HepG2 (cell line): ENCODE data around the gene SURF1. TPM values are rescaled to one million over a fixed set of nuclear protein-coding genes. Genes with fewer than 3 reads are reported as not detected.

ENCODE experiments used
- ATAC-seq: fragments of 200-7000 bp; cut with Tn5 transposase; 3 replicates; pipeline ENCODE4 v1.9.1; 2020; ENCODE audit warnings: mild to moderate bottlenecking, moderate library complexity
- BruUV-seq: library from RNA; stranded (reverse); fragments of 400-500 nt; replicated peaks from 2 replicates; lab custom pipeline; 2021; lab: Mats Ljungman, UMichigan
- CTCF ChIA-PET: fragments of 300-600 bp; formaldehyde crosslinking; extraction: SDS; loops from one replicate; lab custom pipeline; 2021; ENCODE audit warnings: low total read pairs, inconsistent platforms, low intra/inter-chr PET ratio; lab: Yijun Ruan, JAX
- POLR2A ChIA-PET: fragments of 350-600 bp; sonication (Branson Sonifier 250); formaldehyde crosslinking; loops from one replicate; lab custom pipeline; 2020; ENCODE audit warnings: antibody characterized with exemption, inconsistent platforms; lab: Yijun Ruan, JAX
- DNase-seq: peaks from one replicate; pipeline ENCODE4 v3.0.0-alpha.2; 2015; ENCODE audit warnings: low spot score
- FAIRE-seq: peaks from 3 replicates; lab custom pipeline; 2011; peaks lifted over from hg19 to GRCh38; lab: Jason Lieb, UNC
- H2AFZ ChIP-seq: one replicate; pipeline ENCODE4 v1.6.1; 2011; ENCODE audit warnings: low read length, inconsistent platforms
- H3K27ac ChIP-seq: fragments of 300-600 bp; 3 replicates; pipeline ENCODE4 v1.8.0; 2011; ENCODE audit warnings: mixed run types, mild to moderate bottlenecking, mixed read lengths, low read length, inconsistent platforms; ENCODE audit not compliant: insufficient read depth; ENCODE audit errors: extremely low read length
- H3K27me3 ChIP-seq, 2 experiments: fragments of 200-600 bp in 1 of 2; 2 replicates in 1 of 2; 3 replicates in 1 of 2; pipeline versions ENCODE4 v1.6.0 to v1.8.0; 2011; ENCODE audit warnings: low read length in 2 of 2, mild to moderate bottlenecking in 2 of 2, moderate library complexity in 2 of 2, inconsistent platforms in 1 of 2; ENCODE audit not compliant: insufficient read depth in 2 of 2, control insufficient read depth in 1 of 2
- H3K36me3 ChIP-seq, 2 experiments: fragments of 200-600 bp in 1 of 2; replicated peaks in 1 of 2; 2 replicates in 1 of 2; 3 replicates in 1 of 2; pipeline versions ENCODE4 v1.5.1 to v1.8.0; 2011; ENCODE audit warnings: low read length in 2 of 2, inconsistent platforms in 1 of 2; ENCODE audit not compliant: insufficient read depth in 2 of 2, control insufficient read depth in 1 of 2
- H3K4me1 ChIP-seq: 2 replicates; pipeline ENCODE4 v1.5.1; 2012; ENCODE audit warnings: low read length, inconsistent platforms; ENCODE audit not compliant: insufficient read depth
- H3K4me2 ChIP-seq: 2 replicates; pipeline ENCODE4 v1.6.0; 2011; ENCODE audit warnings: low read depth, low read length, inconsistent platforms
- H3K4me3 ChIP-seq, 3 experiments: fragments of 200-600 bp in 1 of 3; sonication (generic), shearing (Covaris generic) in 1 of 3; replicated peaks in 1 of 3; 2 replicates each; pipeline ENCODE4 v1.5.1; 2011 to 2016; ENCODE audit warnings: low read length in 3 of 3, inconsistent platforms in 2 of 3, low read depth in 2 of 3, mild to moderate bottlenecking in 2 of 3, control low read depth in 1 of 3, mixed read lengths in 1 of 3; ENCODE audit not compliant: insufficient read depth in 1 of 3
- H3K79me2 ChIP-seq: one replicate; pipeline ENCODE4 v1.6.1; 2011; ENCODE audit warnings: low read length, inconsistent platforms; ENCODE audit not compliant: insufficient read depth
- H3K9ac ChIP-seq: 2 replicates; pipeline ENCODE4 v1.6.0; 2011; ENCODE audit warnings: mild to moderate bottlenecking, low read depth, low read length, inconsistent platforms; ENCODE audit not compliant: insufficient read depth
- H3K9me3 ChIP-seq: 2 replicates; pipeline ENCODE4 v1.5.1; 2012; ENCODE audit warnings: mild to moderate bottlenecking, low read length
- H4K20me1 ChIP-seq: 2 replicates; pipeline ENCODE4 v1.6.0; 2011; ENCODE audit warnings: inconsistent platforms, mild to moderate bottlenecking, low read length, moderate library complexity; ENCODE audit not compliant: insufficient read depth
- CREM ChIP-seq, 2 experiments: sonication (generic) in 1 of 2; formaldehyde crosslinking in 1 of 2; IDR thresholded peaks; 2 replicates each; pipeline versions ENCODE4 v1.4.0 to v1.6.1; 2016 to 2020; ENCODE audit warnings: antibody characterized with exemption in 1 of 2, mild to moderate bottlenecking in 1 of 2, missing genetic modification reagents in 1 of 2
- KDM2A ChIP-seq: sonication (generic); formaldehyde crosslinking; IDR thresholded peaks from 2 replicates; pipeline ENCODE4 v1.4.0; 2020; ENCODE audit warnings: low read depth, missing genetic modification reagents, borderline replicate concordance
- MZF1 ChIP-seq: sonication (generic); formaldehyde crosslinking; IDR thresholded peaks from 2 replicates; pipeline ENCODE4 v1.8.1; 2023; ENCODE audit warnings: mild to moderate bottlenecking, missing genetic modification reagents, borderline replicate concordance
- POLR2A ChIP-seq, 2 experiments: IDR thresholded peaks; 2 replicates each; pipeline ENCODE4 v1.6.1; 2011; ENCODE audit warnings: low read depth in 2 of 2, low read length in 2 of 2, mild to moderate bottlenecking in 1 of 2, moderate library complexity in 1 of 2; ENCODE audit not compliant: insufficient read depth in 1 of 2
- POLR2AphosphoS2 ChIP-seq: IDR thresholded peaks from 2 replicates; pipeline ENCODE4 v1.6.1; 2011; ENCODE audit warnings: low read depth, low read length, improper control_type of control experiment
- RBFOX2 ChIP-seq: fragments of 200-400 bp; formaldehyde crosslinking; IDR thresholded peaks from 2 replicates; pipeline ENCODE4 v1.6.1; 2017; ENCODE audit warnings: low read depth, mild to moderate bottlenecking, low read length
- SPEN ChIP-seq: sonication (generic); formaldehyde crosslinking; IDR thresholded peaks from 2 replicates; pipeline ENCODE4 v1.5.1; 2020; ENCODE audit warnings: low read depth, mild to moderate bottlenecking, missing genetic modification reagents
- WGBS: methylation state at CpG from one replicate; pipeline ENCODE4 v1.1.6; 2017; ENCODE audit warnings: low lambda C conversion rate; 5-methylcytosine and 5-hydroxymethylcytosine counted together
- in situ Hi-C: cut with HindIII; loops from 2 replicates; pipeline ENCODE4 v1.10.0; 2017; ENCODE audit warnings: low pct_unique_long_range_greater_than_20kb; ENCODE audit not compliant: extremely low pct_ligation_motif_present
- intact Hi-C: fragments of 100-400 bp; cut with micrococcal nuclease; formaldehyde crosslinking; loops from one replicate; pipeline ENCODE4 v1.10.0; 2022; ENCODE audit not compliant: unreplicated experiment
- polyA plus RNA-seq, 8 experiments: library from polyadenylated mRNA; depleted of rRNA in 3 of 8; stranded (reverse) in 7 of 8; unstranded in 1 of 8; fragments of >200 nt; fragmentation: Illumina TruSeq in 4 of 8; extraction: Trizol in 4 of 8; gene quantifications; 2 replicates each; pipeline versions ENCODE4 v1.2.1 to v1.2.3, GENCODE V29; 2011 to 2016; ENCODE audit warnings: low read depth in 4 of 8, missing spikeins in 1 of 8, mixed read lengths in 1 of 8; ENCODE audit not compliant: insufficient read depth in 1 of 8
- total RNA-seq, 5 experiments: library from RNA; depleted of rRNA; stranded (reverse); fragments of >200 nt; fragmentation: Illumina TruSeq; extraction: Trizol; gene quantifications; 2 replicates each; pipeline ENCODE4 v1.2.3, GENCODE V29; 2016; ENCODE audit warnings: low read depth in 1 of 5
- TF ChIP-seq, protein P1 (sequence below): sonication (generic); formaldehyde crosslinking; IDR thresholded peaks from 2 replicates; pipeline ENCODE4 v1.9.0; 2021; ENCODE audit warnings: mild to moderate bottlenecking, missing genetic modification reagents
- TF ChIP-seq, protein P2 (sequence below): sonication (generic); formaldehyde crosslinking; conservative IDR thresholded peaks from 2 replicates; pipeline ENCODE4 v1.5.0; 2020; ENCODE audit warnings: missing genetic modification reagents
- TF ChIP-seq, protein P3 (sequence below): sonication (generic); formaldehyde crosslinking; IDR thresholded peaks from 2 replicates; pipeline ENCODE4 v1.5.0; 2020; ENCODE audit warnings: mild to moderate bottlenecking, missing genetic modification reagents, borderline replicate concordance

The SURF1 gene
- total and polyA plus RNA-seq, 2 of the 13 experiments (the other 11 are each of a cell fraction or from before 2014, with no cell fraction given) = 17.8 to 40.7 TPM

DNA sequence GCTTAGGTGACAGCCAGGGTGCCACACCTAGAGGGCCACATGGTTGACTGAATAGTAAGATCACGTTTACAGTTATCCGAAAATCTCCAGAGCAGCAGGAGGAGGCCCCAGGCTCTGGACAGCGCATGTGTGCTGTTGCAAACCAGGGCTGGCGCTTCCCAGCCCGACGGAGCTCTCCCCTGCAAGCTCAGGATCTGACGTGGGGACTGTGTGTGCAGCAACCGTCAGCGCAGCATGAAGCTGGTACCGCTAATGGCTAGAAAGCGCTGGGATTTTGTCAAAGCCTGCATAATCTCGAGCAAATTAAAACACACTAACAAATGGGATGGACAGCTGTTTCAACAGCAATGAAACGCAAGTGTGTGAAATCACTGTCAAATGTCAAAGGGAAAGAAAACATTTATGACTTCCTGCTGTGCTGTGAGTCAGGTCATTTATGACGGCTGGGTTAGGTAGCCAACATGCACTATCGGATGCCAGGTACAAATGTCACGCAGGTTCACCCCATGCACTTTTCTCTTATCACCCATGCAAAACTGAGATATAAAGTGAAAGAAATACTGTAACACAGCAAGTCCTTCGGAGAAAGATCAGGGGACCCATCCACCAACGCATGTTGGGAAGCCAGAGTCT lies 12.1 kb upstream of the SURF1 start:
- CTCF ChIA-PET = no interaction called here
- Histone ChIP-seq H2AFZ (no peak overlapping the region), H3K9me3 (no peaks in the 10 kb centered on the region), H3K27me3 (no peaks in the 10 kb centered on the region), H3K4me1 (peaks cover 52% of the 10 kb centered on the region), H3K4me2 (no peak overlapping the region), H4K20me1 (peaks cover 92% of the 10 kb centered on the region), H3K4me3 (no peak overlapping the region), H3K27ac (no peak overlapping the region), H3K79me2 (peaks cover 84% of the 10 kb centered on the region), H3K9ac (no peak overlapping the region), H3K36me3 (peaks cover 24 to 97% of the 10 kb centered on the region in 2 experiments)
- BruUV-seq = no TSS peak
- no peak for FAIRE-seq
- ATAC-seq = no peak
- in situ Hi-C loops (no loop called here), intact Hi-C loops (no loop called here)
- DNase-seq = no peak
- POLR2A ChIA-PET = no interaction called here
- WGBS = 89% methylated on average over 13 of the region's 18 CpGs
- TF ChIP-seq, protein P1, sequence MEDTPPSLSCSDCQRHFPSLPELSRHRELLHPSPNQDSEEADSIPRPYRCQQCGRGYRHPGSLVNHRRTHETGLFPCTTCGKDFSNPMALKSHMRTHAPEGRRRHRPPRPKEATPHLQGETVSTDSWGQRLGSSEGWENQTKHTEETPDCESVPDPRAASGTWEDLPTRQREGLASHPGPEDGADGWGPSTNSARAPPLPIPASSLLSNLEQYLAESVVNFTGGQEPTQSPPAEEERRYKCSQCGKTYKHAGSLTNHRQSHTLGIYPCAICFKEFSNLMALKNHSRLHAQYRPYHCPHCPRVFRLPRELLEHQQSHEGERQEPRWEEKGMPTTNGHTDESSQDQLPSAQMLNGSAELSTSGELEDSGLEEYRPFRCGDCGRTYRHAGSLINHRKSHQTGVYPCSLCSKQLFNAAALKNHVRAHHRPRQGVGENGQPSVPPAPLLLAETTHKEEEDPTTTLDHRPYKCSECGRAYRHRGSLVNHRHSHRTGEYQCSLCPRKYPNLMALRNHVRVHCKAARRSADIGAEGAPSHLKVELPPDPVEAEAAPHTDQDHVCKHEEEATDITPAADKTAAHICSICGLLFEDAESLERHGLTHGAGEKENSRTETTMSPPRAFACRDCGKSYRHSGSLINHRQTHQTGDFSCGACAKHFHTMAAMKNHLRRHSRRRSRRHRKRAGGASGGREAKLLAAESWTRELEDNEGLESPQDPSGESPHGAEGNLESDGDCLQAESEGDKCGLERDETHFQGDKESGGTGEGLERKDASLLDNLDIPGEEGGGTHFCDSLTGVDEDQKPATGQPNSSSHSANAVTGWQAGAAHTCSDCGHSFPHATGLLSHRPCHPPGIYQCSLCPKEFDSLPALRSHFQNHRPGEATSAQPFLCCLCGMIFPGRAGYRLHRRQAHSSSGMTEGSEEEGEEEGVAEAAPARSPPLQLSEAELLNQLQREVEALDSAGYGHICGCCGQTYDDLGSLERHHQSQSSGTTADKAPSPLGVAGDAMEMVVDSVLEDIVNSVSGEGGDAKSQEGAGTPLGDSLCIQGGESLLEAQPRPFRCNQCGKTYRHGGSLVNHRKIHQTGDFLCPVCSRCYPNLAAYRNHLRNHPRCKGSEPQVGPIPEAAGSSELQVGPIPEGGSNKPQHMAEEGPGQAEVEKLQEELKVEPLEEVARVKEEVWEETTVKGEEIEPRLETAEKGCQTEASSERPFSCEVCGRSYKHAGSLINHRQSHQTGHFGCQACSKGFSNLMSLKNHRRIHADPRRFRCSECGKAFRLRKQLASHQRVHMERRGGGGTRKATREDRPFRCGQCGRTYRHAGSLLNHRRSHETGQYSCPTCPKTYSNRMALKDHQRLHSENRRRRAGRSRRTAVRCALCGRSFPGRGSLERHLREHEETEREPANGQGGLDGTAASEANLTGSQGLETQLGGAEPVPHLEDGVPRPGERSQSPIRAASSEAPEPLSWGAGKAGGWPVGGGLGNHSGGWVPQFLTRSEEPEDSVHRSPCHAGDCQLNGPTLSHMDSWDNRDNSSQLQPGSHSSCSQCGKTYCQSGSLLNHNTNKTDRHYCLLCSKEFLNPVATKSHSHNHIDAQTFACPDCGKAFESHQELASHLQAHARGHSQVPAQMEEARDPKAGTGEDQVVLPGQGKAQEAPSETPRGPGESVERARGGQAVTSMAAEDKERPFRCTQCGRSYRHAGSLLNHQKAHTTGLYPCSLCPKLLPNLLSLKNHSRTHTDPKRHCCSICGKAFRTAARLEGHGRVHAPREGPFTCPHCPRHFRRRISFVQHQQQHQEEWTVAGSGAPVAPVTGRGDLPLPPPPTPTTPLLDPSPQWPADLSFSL (CRISPR knock-in tag) = no peak
- TF ChIP-seq POLR2AphosphoS2 = no peak
- TF ChIP-seq KDM2A = no peak
- TF ChIP-seq MZF1 (CRISPR knock-in tag) = no peak
- TF ChIP-seq RBFOX2 = 0 out of 2 replicates have a peak, but pooled peaks have one; percentile 28
- no peak for TF ChIP-seq CREM (IDR thresholded peaks at IDR 0.05)
- no peak for TF ChIP-seq CREM (CRISPR knock-in tag; IDR thresholded peaks at IDR 0.05)
- TF ChIP-seq, protein P2, sequence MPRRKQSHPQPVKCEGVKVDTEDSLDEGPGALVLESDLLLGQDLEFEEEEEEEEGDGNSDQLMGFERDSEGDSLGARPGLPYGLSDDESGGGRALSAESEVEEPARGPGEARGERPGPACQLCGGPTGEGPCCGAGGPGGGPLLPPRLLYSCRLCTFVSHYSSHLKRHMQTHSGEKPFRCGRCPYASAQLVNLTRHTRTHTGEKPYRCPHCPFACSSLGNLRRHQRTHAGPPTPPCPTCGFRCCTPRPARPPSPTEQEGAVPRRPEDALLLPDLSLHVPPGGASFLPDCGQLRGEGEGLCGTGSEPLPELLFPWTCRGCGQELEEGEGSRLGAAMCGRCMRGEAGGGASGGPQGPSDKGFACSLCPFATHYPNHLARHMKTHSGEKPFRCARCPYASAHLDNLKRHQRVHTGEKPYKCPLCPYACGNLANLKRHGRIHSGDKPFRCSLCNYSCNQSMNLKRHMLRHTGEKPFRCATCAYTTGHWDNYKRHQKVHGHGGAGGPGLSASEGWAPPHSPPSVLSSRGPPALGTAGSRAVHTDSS (CRISPR knock-in tag) = no peak
- 0 out of 4 replicates have a peak, but pooled peaks of 1 of the 2 experiments have one; percentile 13 for TF ChIP-seq POLR2A (IDR thresholded peaks at IDR 0.05; ENCODE audit: insufficient read depth in 1 of 2, low read depth in 2 of 2, low read length in 2 of 2)
- TF ChIP-seq, protein P3, sequence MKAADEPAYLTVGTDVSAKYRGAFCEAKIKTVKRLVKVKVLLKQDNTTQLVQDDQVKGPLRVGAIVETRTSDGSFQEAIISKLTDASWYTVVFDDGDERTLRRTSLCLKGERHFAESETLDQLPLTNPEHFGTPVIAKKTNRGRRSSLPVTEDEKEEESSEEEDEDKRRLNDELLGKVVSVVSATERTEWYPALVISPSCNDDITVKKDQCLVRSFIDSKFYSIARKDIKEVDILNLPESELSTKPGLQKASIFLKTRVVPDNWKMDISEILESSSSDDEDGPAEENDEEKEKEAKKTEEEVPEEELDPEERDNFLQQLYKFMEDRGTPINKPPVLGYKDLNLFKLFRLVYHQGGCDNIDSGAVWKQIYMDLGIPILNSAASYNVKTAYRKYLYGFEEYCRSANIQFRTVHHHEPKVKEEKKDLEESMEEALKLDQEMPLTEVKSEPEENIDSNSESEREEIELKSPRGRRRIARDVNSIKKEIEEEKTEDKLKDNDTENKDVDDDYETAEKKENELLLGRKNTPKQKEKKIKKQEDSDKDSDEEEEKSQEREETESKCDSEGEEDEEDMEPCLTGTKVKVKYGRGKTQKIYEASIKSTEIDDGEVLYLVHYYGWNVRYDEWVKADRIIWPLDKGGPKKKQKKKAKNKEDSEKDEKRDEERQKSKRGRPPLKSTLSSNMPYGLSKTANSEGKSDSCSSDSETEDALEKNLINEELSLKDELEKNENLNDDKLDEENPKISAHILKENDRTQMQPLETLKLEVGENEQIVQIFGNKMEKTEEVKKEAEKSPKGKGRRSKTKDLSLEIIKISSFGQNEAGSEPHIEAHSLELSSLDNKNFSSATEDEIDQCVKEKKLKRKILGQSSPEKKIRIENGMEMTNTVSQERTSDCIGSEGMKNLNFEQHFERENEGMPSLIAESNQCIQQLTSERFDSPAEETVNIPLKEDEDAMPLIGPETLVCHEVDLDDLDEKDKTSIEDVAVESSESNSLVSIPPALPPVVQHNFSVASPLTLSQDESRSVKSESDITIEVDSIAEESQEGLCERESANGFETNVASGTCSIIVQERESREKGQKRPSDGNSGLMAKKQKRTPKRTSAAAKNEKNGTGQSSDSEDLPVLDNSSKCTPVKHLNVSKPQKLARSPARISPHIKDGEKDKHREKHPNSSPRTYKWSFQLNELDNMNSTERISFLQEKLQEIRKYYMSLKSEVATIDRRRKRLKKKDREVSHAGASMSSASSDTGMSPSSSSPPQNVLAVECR (CRISPR knock-in tag) = 0 out of 2 replicates have a peak, but pooled peaks have one; percentile 26
- TF ChIP-seq SPEN (CRISPR knock-in tag) = no peak
